CD14-positive monocyte (primary cell): Measurements from ENCODE around the gene SLC5A12. TPM values are rescaled to one million over a fixed set of nuclear protein-coding genes. Genes with fewer than 3 reads are reported as not detected.

Experiments
- DNase-seq, 3 donors: peaks; one replicate each; pipeline ENCODE4 v3.0.0-alpha.2; 2011 to 2022
- H2AFZ ChIP-seq: 2 replicates; pipeline ENCODE4 v1.6.0; 2012; ENCODE audit warnings: mild to moderate bottlenecking, low read depth, low read length, inconsistent platforms; ENCODE audit not compliant: insufficient read depth, poor library complexity, severe bottlenecking
- H3K27ac ChIP-seq, 2 donors: 1 replicate in 1 of 2; 2 replicates in 1 of 2; pipeline ENCODE4 v1.5.1; 2012 to 2013; ENCODE audit warnings: low read length in 2 of 2, control low read depth in 1 of 2, inconsistent platforms in 1 of 2, low read depth in 1 of 2, mild to moderate bottlenecking in 1 of 2
- H3K27me3 ChIP-seq, 2 donors: one replicate each; pipeline versions ENCODE4 v1.6.0 to v1.6.1; 2011 to 2013; ENCODE audit warnings: low read length in 2 of 2; ENCODE audit not compliant: control insufficient read depth in 2 of 2, insufficient read depth in 2 of 2
- H3K36me3 ChIP-seq, 2 donors: replicated peaks in 1 of 2; 1 replicate in 1 of 2; 2 replicates in 1 of 2; pipeline versions ENCODE4 v1.5.1 to v1.6.1; 2012 to 2013; ENCODE audit warnings: low read length in 2 of 2, control low read depth in 1 of 2, inconsistent platforms in 1 of 2, mild to moderate bottlenecking in 1 of 2; ENCODE audit not compliant: insufficient read depth in 2 of 2, control insufficient read depth in 1 of 2
- H3K4me1 ChIP-seq, 2 donors: 1 replicate in 1 of 2; 2 replicates in 1 of 2; pipeline versions ENCODE4 v1.5.1 to v1.6.1; 2012 to 2013; ENCODE audit warnings: low read length in 2 of 2, control low read depth in 1 of 2, inconsistent platforms in 1 of 2, mild to moderate bottlenecking in 1 of 2, moderate library complexity in 1 of 2; ENCODE audit not compliant: insufficient read depth in 2 of 2, control insufficient read depth in 1 of 2
- H3K4me2 ChIP-seq: replicated peaks from 2 replicates; pipeline ENCODE3; 2012; ENCODE audit warnings: low read length, moderate library complexity, mild to moderate bottlenecking; ENCODE audit not compliant: poor library complexity, severe bottlenecking; ENCODE audit errors: extremely low read depth
- H3K4me3 ChIP-seq, 3 experiments: fragments of 200-600 bp in 1 of 3; sonication (generic) in 1 of 3; replicated peaks in 1 of 3; 1 replicate in 2 of 3; 2 replicates in 1 of 3; pipeline ENCODE4 v1.5.1; 2011 to 2013; ENCODE audit warnings: low read length in 3 of 3, mild to moderate bottlenecking in 3 of 3, control low read depth in 2 of 3, low read depth in 2 of 3, inconsistent platforms in 1 of 3, moderate library complexity in 1 of 3
- H3K79me2 ChIP-seq: 2 replicates; pipeline ENCODE4 v1.6.0; 2012; ENCODE audit warnings: mild to moderate bottlenecking, control low read depth, inconsistent platforms, low read length, moderate library complexity; ENCODE audit not compliant: insufficient read depth
- H3K9ac ChIP-seq: 2 replicates; pipeline ENCODE4 v1.6.0; 2017; ENCODE audit warnings: low read length, mild to moderate bottlenecking; ENCODE audit not compliant: insufficient read depth, poor library complexity, severe bottlenecking
- H3K9me3 ChIP-seq, 2 donors: replicated peaks in 1 of 2; 1 replicate in 1 of 2; 2 replicates in 1 of 2; pipeline versions ENCODE4 v1.5.1 to v1.6.1; 2012 to 2013; ENCODE audit warnings: low read length in 2 of 2, control low read depth in 1 of 2; ENCODE audit not compliant: control insufficient read depth in 1 of 2, insufficient read depth in 1 of 2
- H4K20me1 ChIP-seq: 2 replicates; pipeline ENCODE4 v1.6.0; 2012; ENCODE audit warnings: mild to moderate bottlenecking, low read length, control low read depth, moderate library complexity; ENCODE audit not compliant: insufficient read depth
- H3K27ac Mint-ChIP-seq, 7 donors: one replicate each; pipeline ENCODE4 v1.8.0; 2020; ENCODE audit warnings: mild to moderate bottlenecking in 7 of 7, mixed read lengths in 7 of 7, moderate library complexity in 6 of 7, inconsistent platforms in 2 of 7
- H3K27me3 Mint-ChIP-seq, 3 donors: one replicate each; pipeline ENCODE4 v1.8.0; 2021 to 2022; ENCODE audit warnings: low read depth in 3 of 3, mild to moderate bottlenecking in 3 of 3, mixed read lengths in 3 of 3, moderate library complexity in 3 of 3, inconsistent platforms in 1 of 3
- H3K36me3 Mint-ChIP-seq, 2 donors: one replicate each; pipeline ENCODE4 v1.8.0; 2020; ENCODE audit warnings: mixed read lengths in 2 of 2, inconsistent platforms in 1 of 2, mild to moderate bottlenecking in 1 of 2
- H3K4me1 Mint-ChIP-seq: one replicate; pipeline ENCODE4 v1.8.0; 2020; ENCODE audit warnings: mild to moderate bottlenecking, mixed read lengths
- H3K4me3 Mint-ChIP-seq, 2 donors: one replicate each; pipeline ENCODE4 v1.8.0; 2020; ENCODE audit warnings: mild to moderate bottlenecking in 2 of 2, mixed read lengths in 2 of 2, moderate library complexity in 1 of 2
- H3K9me3 Mint-ChIP-seq, 7 donors: one replicate each; pipeline ENCODE4 v1.8.0; 2020 to 2022; ENCODE audit warnings: mixed read lengths in 7 of 7, mild to moderate bottlenecking in 6 of 7, moderate library complexity in 6 of 7, inconsistent platforms in 2 of 7
- WGBS: methylation state at CpG from one replicate; pipeline ENCODE4 v1.1.5; 2013; ENCODE audit warnings: missing lambda C conversion rate; ENCODE audit not compliant: insufficient coverage; 5-methylcytosine and 5-hydroxymethylcytosine counted together
- intact Hi-C, 2 donors: fragments of 100-400 bp; cut with micrococcal nuclease; formaldehyde crosslinking; loops; one replicate each; pipeline versions ENCODE4 v1.15.0 to v1.15.1; 2023
- polyA plus RNA-seq, 3 donors: library from polyadenylated mRNA; depleted of rRNA in 1 of 3; unstranded in 2 of 3; stranded (reverse) in 1 of 3; fragments of 300-500 nt in 2 of 3; fragments of >200 nt in 1 of 3; fragmentation: Illumina TruSeq in 2 of 3; gene quantifications; 1 replicate in 2 of 3; 2 replicates in 1 of 3; pipeline ENCODE4 v1.2.3, GENCODE V29; 2012 to 2021
- TF ChIP-seq, protein P1 (sequence below): fragments of 200-600 bp; IDR thresholded peaks from one replicate; pipeline ENCODE4 v1.8.0; 2022; ENCODE audit warnings: antibody characterized with exemption, mild to moderate bottlenecking

SLC5A12 gene
- polyA plus RNA-seq, 3 donors = not detected

DNA sequence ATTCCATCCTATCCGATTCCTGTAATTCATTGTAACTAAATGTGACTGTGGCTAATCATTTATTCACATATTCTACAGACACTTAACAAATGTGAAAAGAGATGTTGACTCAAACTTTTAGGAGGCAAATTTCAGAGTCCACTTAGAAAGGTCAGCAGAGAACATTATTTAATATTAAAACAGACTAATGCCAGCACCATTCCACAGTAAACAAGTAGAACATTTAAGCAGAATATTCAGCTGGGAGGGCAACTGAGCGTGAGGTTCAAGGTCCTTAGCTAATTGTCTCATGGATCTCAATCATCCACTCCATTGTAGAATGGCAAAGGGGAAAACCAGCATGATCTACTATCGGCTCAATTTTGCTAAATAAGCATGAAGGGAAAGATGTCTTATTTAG, 5.1 kb upstream of the SLC5A12 start:
- no peak overlapping the region for H3K9ac ChIP-seq

DNA sequence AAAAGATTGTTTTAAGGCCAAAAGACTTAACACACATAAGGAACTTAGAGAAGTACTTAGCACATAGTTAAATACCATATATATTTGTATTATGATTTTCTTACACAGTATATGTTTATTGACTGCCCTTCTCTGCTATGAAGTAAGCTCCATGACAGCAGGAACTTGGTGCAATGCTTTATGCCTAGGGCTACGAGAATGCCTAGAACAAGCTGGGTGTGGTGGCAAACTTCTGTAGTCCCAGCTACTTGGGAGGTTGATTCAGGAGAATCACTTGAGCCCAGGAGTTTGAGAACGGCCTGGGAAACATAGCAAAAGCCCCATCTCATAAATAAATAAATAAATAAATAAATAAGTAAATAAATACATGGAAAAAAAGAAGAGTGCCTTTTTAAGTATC, 1.9 kb downstream of the SLC5A12 start:
- DNase-seq = no peak
- no peaks in the 10 kb centered on the region for H3K27me3 ChIP-seq
- Mint-ChIP-seq H3K36me3 (no peaks in the 10 kb centered on the region), H3K4me3 (no peak overlapping the region), H3K27ac (no peak overlapping the region), H3K27me3 (no peaks in the 10 kb centered on the region), H3K9me3 (peaks cover 0 to 2% (median 0%) of the 10 kb centered on the region in 7 donors), H3K4me1 (no peaks in the 10 kb centered on the region)
- H3K79me2 ChIP-seq = no peaks in the 10 kb centered on the region
- WGBS = no CpG with 5 or more reads among the region's 2 CpGs
- H3K27ac ChIP-seq = no peak overlapping the region
- H3K36me3 ChIP-seq = no peaks in the 10 kb centered on the region
- TF ChIP-seq, protein P1, sequence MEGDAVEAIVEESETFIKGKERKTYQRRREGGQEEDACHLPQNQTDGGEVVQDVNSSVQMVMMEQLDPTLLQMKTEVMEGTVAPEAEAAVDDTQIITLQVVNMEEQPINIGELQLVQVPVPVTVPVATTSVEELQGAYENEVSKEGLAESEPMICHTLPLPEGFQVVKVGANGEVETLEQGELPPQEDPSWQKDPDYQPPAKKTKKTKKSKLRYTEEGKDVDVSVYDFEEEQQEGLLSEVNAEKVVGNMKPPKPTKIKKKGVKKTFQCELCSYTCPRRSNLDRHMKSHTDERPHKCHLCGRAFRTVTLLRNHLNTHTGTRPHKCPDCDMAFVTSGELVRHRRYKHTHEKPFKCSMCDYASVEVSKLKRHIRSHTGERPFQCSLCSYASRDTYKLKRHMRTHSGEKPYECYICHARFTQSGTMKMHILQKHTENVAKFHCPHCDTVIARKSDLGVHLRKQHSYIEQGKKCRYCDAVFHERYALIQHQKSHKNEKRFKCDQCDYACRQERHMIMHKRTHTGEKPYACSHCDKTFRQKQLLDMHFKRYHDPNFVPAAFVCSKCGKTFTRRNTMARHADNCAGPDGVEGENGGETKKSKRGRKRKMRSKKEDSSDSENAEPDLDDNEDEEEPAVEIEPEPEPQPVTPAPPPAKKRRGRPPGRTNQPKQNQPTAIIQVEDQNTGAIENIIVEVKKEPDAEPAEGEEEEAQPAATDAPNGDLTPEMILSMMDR = no peak
- no peak overlapping the region for H2AFZ ChIP-seq
- H3K4me2 ChIP-seq = no peak overlapping the region
- no peaks in the 10 kb centered on the region for H4K20me1 ChIP-seq
- no peaks in the 10 kb centered on the region for H3K4me1 ChIP-seq
- no peaks in the 10 kb centered on the region for H3K9me3 ChIP-seq
- H3K9ac ChIP-seq = no peak overlapping the region
- intact Hi-C loops = no loop called here
- no peak overlapping the region for H3K4me3 ChIP-seq

More for the DNA sequence above, 5.1 kb upstream of the SLC5A12 start:
- no peaks in the 10 kb centered on the region for H3K27me3 Mint-ChIP-seq
- no peaks in the 10 kb centered on the region for H3K36me3 Mint-ChIP-seq
- H3K4me1 Mint-ChIP-seq = no peaks in the 10 kb centered on the region
- Histone ChIP-seq H3K79me2 (no peaks in the 10 kb centered on the region), H4K20me1 (no peaks in the 10 kb centered on the region), H3K9me3 (no peaks in the 10 kb centered on the region), H3K36me3 (no peaks in the 10 kb centered on the region), H3K27me3 (no peaks in the 10 kb centered on the region), H3K27ac (no peak overlapping the region), H2AFZ (no peak overlapping the region), H3K4me3 (no peak overlapping the region), H3K4me2 (no peak overlapping the region), H3K4me1 (no peaks in the 10 kb centered on the region)
- DNase-seq = no peak
- WGBS = no CpG with 5 or more reads among the region's 3 CpGs
- intact Hi-C loops = no loop called here
- H3K9me3 Mint-ChIP-seq = peaks cover 0 to 5% (median 2%) of the 10 kb centered on the region in 7 donors
- no peak overlapping the region for H3K27ac Mint-ChIP-seq
- TF ChIP-seq, protein P1 = no peak
- no peak overlapping the region for H3K4me3 Mint-ChIP-seq
